Lower leg skin (tissue), 4 donors: ENCODE data around the gene PLXNA2. TPM values are rescaled to one million over a fixed set of nuclear protein-coding genes. Genes with fewer than 3 reads are reported as not detected.

Experiments
- DNase-seq, 2 donors: peaks; one replicate each; pipeline ENCODE4 v3.0.0-alpha.2; 2019; ENCODE audit warnings: low spot score in 2 of 2
- H3K4me3 ChIP-seq: fragments of 200-600 bp; sonication (generic); 2 replicates; pipeline ENCODE4 v1.5.1; 2017; ENCODE audit warnings: mild to moderate bottlenecking, low read depth; ENCODE audit not compliant: poor library complexity, severe bottlenecking
- CTCF ChIP-seq, 3 donors: fragments of 450-650 bp; IDR thresholded peaks; one replicate each; pipeline ENCODE4 v1.5.1; 2016; ENCODE audit warnings: antibody characterized with exemption in 3 of 3, mild to moderate bottlenecking in 3 of 3, moderate library complexity in 2 of 3
- POLR2A ChIP-seq, 2 donors: fragments of 450-650 bp; IDR thresholded peaks; one replicate each; pipeline ENCODE4 v1.6.1; 2016 to 2017; ENCODE audit warnings: antibody characterized with exemption in 2 of 2, mild to moderate bottlenecking in 1 of 2, moderate library complexity in 1 of 2
- WGBS, 2 donors: methylation state at CpG; one replicate each; pipeline ENCODE4 v1.1.5; 2018; 5-methylcytosine and 5-hydroxymethylcytosine counted together
- intact Hi-C: fragments of 100-400 bp; cut with DNase I; formaldehyde crosslinking; loops from one replicate; pipeline ENCODE4 v1.15.0; 2023; ENCODE audit warnings: low total_unique reads
- total RNA-seq, 4 donors: library from RNA; depleted of rRNA; stranded (reverse); fragments of >200 nt; gene quantifications; one replicate each; pipeline ENCODE4 v1.1.0, GENCODE V29; 2016

Gene PLXNA2
- total RNA-seq, 4 donors from 2014 or later = 27.4 to 44.2 (median 36.9) TPM

GRCh38 chr1:208129487-208129886 is 114.7 kb downstream of the PLXNA2 start:
- intact Hi-C loops = no loop called here
- DNase-seq = no peak
- WGBS, 2 donors = 92 to 93% methylated on average over 1 of the region's 1 CpG
- H3K4me3 ChIP-seq = no peak overlapping the region
- TF ChIP-seq CTCF (IDR thresholded peaks at IDR 0.05) = no peak
- no peak for TF ChIP-seq POLR2A (IDR thresholded peaks at IDR 0.05)

- TF ChIP-seq POLR2A (IDR thresholded peaks at IDR 0.05) (no peak), CTCF (IDR thresholded peaks at IDR 0.05) (no peak)
Measured at GRCh38 chr1:208129060-208129459, 115.1 kb downstream of the PLXNA2 start.

GRCh38 chr1:208127792-208128529 is 116.2 kb downstream of the PLXNA2 start:
- no peak for TF ChIP-seq CTCF (IDR thresholded peaks at IDR 0.05)
- TF ChIP-seq POLR2A (IDR thresholded peaks at IDR 0.05) = no peak
- DNase-seq = no peak
- no peak overlapping the region for H3K4me3 ChIP-seq
- 73 to 75% methylated on average over 10 of the region's 10 CpGs for WGBS, 2 donors
- intact Hi-C loops = no loop called here

More at GRCh38 chr1:208129060-208129459, 115.1 kb downstream of the PLXNA2 start:
- intact Hi-C loops = no loop called here
- 8 to 17% methylated on average over 1 of the region's 1 CpG for WGBS, 2 donors
- DNase-seq = no peak
- no peak overlapping the region for H3K4me3 ChIP-seq

GRCh38 chr1:208127284-208127683 is 116.9 kb downstream of the PLXNA2 start:
- no peak for TF ChIP-seq POLR2A (IDR thresholded peaks at IDR 0.05)
- no peak for TF ChIP-seq CTCF (IDR thresholded peaks at IDR 0.05)
- DNase-seq = no peak
- H3K4me3 ChIP-seq = no peak overlapping the region
- intact Hi-C loops = no loop called here
- WGBS, 2 donors = 88 to 90% methylated on average over 2 of the region's 2 CpGs

GRCh38 chr1:208126108-208126507 is 118.1 kb downstream of the PLXNA2 start:
- WGBS, 2 donors = 86% methylated on average over 2 of the region's 2 CpGs; no CpG with 5 or more reads in 1 of the 2 donors
- intact Hi-C loops = no loop called here
- TF ChIP-seq POLR2A (IDR thresholded peaks at IDR 0.05) (no peak), CTCF (IDR thresholded peaks at IDR 0.05) (no peak)
- H3K4me3 ChIP-seq = no peak overlapping the region
- DNase-seq = no peak
